Measurements from ENCODE around the gene ZC3H7A.
A peak's percentile ranks its signal among the peaks of the same experiment; 100 is the strongest.
"Not testable (repeated sequence)": the region's sequence is repeated elsewhere in the genome, so short reads cannot be mapped to it uniquely, and the experiment has no call there.

ZC3H7A gene

GRCh38 chr16:11799509-11800381, 2.7 kb upstream of the ZC3H7A start:
- DNase-seq: no peak

- no peak for DNase-seq
Observed at GRCh38 chr16:11799017-11799381, 1.9 kb upstream of the ZC3H7A start.

- no peak for DNase-seq
Observed at GRCh38 chr16:11797957-11798299, 870 bp upstream of the ZC3H7A start.

GRCh38 chr16:11796227-11797165, 562 bp downstream of the ZC3H7A start:
- DNase-seq: no peak

DNA sequence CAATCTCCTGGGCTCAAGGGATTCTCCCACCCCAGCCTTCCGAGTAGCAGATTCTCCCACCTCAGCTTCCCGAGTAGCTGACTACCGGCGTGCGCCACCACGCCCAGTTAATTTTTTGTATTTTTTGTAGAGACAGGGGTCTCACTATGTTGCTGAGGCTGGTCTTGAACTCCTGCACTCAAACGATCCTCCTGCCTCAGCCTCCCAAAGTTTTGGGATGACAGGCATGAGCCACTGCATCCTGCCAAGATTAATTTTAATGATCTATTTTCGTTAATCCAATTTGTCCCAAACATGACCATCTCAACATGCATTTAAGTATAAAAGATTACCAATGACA, 1.2 kb downstream of the ZC3H7A start:
- no peak for DNase-seq

DNA sequence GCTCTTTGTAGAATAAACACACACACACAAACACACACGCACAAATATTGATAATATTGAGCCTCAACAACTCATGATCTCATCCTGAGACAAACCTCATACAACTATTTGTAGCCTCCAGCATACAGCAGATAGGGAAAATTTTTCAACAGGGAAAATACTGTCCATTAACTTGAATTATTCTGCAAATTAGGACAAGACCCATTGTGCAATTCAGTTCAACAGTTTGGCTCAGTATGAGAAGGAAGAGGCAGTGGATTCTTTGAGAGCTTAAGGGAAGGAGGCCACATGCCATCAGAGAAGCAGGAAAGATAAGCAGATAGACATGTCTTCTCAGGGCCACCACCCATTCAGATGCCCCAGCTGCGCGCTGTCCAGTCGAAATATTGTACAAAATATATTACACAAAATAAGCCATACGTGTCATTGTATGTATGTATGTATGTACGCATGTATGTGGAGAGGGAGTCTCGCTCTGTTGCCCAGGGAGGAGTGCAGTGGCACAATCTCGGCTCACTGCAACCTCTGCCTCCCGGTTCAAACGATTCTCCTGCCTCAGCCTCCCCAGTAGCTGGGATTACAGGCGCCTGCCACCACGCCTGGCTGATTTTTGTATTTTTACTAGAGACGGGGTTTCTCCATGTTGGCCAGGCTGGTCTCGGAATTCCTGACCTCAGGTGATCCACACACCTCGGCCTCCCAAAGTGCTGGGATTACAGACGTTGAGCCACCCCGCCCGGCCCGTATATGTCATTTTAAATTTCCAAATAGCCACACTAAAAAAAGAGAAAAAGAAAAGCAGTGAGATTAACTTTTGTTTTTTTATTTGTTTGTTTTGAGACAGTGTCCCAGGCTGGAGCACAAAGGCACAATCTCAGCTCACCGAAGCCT, 1.8 kb downstream of the ZC3H7A start:
- no peak for DNase-seq

DNA sequence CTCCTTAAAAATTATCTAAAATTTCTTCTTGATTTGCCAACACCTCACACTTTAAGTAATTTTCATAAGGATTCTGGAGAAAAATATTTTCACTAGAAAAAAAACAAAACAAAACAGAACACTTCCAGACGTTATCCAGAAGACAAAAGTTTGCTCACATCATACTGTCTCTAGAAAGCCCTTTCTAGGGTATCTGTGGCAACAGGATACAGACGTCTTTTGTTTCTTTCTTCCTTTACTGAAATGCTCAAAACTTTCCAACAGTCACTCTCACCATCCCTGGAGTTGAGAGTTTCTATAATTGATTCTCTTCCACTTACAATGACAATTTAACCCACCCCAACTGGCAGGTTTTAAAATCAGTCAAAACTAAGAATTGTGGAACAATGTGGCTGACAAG, 2.6 kb downstream of the ZC3H7A start:
- no peak for DNase-seq

DNA sequence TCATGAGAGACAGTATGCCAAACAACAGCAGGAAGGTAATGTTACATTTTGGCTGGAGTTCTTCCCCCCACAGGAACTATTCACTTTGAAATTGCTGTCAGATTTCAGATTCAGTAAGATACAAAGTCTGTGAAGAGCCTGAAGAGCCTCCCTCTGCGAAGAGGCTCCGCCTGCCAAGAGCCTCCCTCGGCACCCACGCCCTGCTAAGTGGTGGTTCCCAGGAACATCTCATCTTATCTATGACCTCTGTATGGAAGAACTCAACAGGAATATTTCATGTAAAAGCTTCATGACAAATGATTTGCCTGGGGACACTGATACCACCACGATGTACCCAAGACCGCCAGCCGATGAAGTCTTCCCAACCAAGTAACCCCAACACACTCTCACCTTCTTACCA, 3.2 kb downstream of the ZC3H7A start:
- no peak for DNase-seq

GRCh38 chr16:11792410-11793241, 4.4 kb downstream of the ZC3H7A start:
- DNase-seq: peak; percentile 99

DNA sequence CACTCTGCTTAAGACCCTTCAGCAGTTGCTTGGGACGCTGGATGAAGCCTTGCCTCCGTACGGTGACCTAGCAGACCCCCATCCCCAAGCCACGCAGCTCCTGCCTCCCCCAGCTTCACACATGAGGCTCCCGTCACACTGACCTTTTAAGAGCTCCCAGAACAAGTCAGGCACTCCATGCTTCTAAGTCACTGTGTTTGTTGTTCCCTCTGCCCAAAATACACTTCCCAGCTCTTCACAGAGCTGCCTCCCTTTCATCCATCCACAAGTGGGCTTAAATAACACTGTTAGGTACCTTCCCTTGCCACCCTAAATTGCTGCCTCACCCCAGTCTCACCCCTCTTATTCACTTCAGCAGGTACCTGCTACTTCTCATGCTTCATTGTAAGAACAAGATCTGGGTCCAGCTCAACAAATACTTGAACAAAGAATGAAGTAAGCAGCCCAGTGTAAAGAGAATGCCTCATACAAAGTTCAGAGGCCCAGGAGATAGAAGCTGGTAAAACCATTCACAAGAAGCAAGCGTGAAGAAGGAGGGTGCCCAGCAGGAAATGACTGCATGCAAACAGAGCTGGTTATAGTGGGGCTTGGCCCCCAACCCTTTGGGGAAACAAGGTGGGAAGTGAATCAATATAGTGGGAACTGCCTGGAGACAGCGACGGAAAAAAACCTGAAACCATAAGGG, 5.8 kb downstream of the ZC3H7A start:
- no peak for DNase-seq

DNA sequence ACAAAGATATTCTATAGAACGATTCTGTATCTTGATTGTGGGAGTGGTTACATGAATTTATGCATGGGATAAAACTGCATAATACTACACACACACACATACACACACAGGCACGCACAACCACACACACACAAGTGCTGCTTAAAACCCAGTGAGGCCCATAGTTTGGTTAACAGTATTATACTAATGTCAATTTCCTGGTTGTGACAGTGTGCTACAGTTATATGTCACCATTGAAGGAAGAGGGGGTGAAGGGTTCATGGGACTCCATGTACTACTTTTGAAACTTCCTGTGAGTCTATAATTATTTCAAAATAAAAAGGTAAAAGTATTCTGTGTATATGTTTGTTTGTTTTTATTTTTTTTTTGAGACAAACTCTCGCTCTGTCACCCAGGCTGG, 8.1 kb downstream of the ZC3H7A start:
- DNase-seq: no peak

DNA sequence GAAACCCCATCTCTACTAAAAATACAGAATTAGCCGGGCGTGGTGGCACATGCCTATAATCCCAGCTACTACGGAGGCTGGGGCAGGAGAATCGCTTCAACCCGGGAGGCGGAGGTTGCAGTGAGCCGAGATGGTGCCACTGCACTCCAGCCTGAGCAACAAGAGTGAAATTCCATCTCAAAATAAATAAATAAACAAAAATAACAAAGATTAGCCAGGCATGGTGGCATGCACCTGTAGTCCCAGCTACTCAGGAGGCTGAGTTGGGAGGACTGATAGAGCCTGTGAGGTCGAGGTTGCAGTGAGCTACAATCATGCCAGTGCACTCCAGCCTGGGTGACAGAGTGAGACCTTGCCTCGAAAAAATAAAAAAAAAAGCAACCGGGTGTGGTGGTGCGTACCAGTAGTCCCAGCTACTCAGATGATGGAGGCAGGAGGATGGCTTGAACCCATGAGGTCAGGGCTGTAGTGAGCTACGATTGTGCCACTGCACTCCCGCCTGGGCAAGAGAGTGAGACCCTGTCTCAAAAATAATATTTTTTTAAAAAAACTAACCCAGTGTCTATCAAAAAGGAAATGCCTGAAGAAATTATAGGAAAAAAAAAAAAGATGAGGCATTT, 12.0 kb downstream of the ZC3H7A start:
- DNase-seq: not testable (repeated sequence)

DNA sequence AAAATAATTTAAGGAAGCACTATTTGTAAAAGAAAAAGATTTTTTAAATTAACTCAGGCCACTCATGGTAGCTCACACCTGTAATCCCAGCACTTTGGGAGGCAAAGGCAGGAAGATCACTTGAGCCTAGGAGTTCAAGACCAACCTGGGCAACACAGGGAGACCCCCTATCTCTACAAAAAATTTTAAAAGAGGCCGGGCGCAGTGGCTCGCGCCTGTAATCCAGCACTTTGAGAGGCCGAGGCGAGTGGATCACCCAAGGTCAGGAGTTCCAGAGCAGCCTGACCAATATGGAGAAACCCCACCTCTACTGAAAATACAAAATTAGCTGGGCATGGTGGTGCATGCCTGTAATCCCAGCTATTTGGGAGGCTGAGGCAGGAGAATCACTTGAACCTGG, 12.7 kb downstream of the ZC3H7A start:
- DNase-seq: not testable (repeated sequence)

DNA sequence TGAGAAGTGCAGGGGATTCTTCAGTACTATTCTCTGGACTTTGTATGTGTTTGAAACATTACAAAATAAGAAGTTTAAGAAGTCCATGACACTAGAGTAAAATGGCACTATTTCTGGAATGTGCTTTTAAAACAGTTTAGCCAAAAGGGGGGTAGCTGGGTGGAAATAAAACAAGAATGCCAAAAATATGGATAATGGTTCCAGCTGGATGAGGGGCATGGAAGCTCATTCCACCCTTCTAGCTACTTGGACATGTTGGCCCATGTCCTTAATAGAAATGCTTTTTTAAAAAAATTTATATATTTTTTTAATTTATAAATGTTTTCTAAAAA, 13.1 kb downstream of the ZC3H7A start:
- DNase-seq: no peak

GRCh38 chr16:11783319-11784037, 13.6 kb downstream of the ZC3H7A start:
- DNase-seq: peak; percentile 39

DNA sequence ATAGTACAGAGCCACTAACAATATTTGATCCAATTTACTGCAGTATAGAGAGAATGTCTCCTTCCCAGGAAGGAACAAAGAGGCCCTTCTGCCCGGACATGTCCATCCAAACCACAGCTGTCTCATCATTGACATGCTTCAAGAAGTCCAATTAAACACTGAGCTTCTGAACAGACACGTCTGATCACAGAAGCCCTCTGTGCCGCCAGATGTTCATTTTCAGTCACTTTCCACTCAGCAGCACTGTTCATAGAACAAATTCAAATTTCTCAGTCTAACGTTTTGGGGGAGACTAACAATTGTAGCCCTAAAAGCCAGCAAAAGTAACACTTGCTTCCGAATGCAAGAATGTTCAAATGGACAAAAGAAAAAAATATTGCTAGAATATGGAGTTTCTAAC, 15.3 kb downstream of the ZC3H7A start:
- DNase-seq: peak; percentile 28

DNA sequence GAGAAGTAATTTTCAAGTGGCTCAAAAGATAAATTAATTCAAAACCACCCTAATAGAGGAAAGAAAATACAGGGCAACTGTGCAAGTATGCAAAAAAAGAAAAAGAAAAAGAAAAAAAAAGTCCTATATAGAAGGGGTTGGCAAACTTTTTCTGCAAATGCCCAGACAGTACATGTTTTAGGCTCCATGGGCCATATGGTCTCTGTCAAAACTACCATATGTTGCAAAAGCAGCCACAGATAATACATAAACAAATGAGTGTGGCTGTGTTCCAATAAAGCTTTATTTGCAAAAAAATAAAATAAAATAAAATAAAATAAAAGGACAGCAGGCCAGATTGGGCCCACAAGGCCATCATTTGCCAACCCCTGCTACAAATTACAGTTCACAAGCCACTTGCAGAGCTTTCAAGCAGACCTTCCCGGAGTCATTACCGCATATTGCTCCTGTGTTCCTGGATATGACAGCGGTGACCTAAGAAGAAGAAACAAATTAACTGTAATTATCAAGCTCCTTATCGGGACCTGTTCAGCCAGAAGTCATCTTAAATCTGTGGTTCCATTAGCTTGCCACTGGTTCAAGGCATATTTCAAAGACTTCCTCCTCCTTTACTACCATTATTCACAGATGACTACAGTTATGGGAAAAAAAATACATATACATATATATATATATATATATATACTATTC, 15.9 kb downstream of the ZC3H7A start:
- no peak for DNase-seq

DNA sequence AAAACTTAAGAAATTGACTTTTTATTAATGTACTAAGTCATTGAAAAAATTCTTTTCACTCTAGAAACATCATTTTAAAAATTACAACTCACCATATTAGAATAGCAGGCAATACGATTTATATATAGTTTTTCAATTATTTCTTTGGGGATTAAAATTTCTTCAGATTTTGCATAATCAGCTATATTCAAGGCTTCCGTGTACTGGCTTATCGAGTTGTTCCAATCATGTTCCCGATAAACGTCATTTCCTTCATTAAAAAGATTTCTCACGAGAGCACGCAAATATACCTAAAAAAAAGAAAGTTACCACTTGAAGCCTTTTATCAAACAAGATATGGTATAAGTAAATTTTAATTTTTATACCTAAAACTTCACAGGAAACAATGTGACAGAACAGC, 18.0 kb downstream of the ZC3H7A start:
- no peak for DNase-seq

- DNase-seq: no peak
Observed at GRCh38 chr16:11774065-11774626, 22.9 kb downstream of the ZC3H7A start.

GRCh38 chr16:11768849-11769248, 28.2 kb downstream of the ZC3H7A start:
- DNase-seq: no peak

All from SHP77 treated with DMSO at 0.1 percent for 48 hours (cell line).